HG03025 (cell line): Measurements from ENCODE around the gene TAL2.
"Not testable (repeated sequence)": the region's sequence is repeated elsewhere in the genome, so short reads cannot be mapped to it uniquely, and the experiment has no call there.

Source experiments
- ATAC-seq: cut with Tn5 transposase; IDR thresholded peaks from one replicate; pipeline ENCODE4 v1.9.1; 2021; ENCODE audit warnings: mild to moderate bottlenecking, moderate library complexity; ENCODE audit not compliant: unreplicated experiment, low FRiP score

Gene TAL2

DNA sequence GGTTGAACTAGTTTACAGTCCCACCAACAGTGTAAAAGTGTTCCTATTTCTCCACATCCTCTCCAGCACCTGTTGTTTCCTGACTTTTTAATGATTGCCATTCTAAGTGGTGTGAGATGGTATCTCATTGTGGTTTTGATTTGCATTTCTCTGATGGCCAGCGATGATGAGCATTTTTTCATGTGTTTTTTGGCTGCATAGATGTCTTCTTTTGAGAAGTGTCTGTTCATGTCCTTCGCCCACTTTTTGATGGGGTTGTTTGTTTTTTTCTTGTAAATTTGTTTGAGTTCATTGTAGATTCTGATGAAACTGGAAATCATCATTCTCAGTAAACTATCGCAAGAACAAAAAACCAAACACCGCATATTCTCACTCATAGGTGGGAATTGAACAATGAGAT, 41.4 kb downstream of the TAL2 start:
- not testable (repeated sequence) for ATAC-seq

DNA sequence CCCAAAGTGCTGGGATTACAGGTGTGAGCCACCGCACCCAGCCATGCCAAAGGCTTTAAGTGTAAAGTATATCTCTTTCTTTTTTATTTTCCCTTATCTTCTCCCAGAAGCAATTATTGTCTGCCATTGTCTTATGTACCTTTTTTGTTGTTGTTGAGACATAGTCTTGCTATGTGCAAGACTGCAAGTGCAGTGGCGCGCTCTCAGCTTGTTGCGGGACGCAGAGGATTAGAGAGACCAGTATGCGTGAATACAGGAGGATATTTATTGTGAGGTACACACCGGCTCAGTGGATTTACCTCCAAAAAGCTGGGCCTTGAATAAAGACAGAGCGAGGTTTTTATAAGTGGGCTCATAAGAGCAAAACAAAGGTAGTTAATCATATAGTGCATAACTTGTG, 43.9 kb downstream of the TAL2 start:
- ATAC-seq, result no peak

DNA sequence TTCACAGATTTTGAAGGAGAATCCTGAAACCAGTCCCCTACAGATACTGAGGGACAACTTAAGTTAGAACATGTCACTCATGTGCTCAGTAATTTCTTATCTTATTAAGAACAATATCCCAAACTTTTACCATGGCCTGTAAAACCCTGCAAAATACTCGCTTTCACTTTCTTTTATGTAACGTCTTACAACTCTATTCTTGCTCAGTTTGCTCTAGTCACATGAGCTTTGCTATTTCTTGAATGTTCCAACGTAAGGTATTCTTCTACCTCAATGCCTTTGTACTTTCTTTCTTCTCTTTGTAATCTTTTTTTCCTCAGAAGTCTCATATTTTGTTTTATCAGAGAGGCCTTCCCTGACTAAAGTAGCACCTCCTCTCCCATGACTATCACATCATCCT, 46.1 kb downstream of the TAL2 start:
- ATAC-seq, result no peak

DNA sequence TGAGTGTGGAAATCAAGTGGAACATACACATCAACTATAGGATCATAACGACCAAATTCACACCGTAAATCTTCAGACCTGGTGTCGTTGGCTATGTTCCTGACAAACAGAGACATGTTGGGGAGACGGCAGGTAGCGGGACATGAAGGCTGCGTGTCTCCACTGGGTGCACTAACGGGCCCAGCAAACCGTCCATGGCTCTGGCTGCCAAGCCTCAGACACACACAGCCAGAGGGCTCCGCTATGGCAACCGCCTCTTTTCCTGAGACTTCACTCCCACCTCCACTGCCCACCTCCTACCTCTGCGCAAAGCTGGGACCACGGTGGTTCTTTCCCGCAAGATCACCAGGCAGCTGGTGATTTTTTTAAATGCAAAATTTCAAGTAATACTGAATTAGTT, 48.4 kb downstream of the TAL2 start:
- no peak for ATAC-seq

DNA sequence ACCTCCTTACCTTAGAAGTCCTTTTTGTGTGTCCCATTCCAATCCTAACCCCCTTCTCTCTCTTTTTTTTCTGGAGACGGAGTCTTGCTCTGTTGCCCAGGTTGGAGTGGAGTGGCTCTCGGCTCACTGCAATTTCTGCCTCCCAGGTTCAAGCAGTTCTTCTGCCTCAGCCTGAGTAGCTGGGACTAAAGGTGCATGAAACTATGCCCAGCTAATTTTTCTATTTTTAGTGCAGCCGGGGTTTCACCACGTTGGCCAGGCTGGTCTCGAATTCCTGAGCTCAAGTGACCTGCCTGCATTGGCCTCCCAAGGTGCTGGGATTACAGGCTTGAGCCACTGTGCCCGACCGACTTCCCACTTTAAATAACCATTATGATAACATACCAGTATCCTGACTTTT, 49.6 kb downstream of the TAL2 start:
- ATAC-seq, result no peak

DNA sequence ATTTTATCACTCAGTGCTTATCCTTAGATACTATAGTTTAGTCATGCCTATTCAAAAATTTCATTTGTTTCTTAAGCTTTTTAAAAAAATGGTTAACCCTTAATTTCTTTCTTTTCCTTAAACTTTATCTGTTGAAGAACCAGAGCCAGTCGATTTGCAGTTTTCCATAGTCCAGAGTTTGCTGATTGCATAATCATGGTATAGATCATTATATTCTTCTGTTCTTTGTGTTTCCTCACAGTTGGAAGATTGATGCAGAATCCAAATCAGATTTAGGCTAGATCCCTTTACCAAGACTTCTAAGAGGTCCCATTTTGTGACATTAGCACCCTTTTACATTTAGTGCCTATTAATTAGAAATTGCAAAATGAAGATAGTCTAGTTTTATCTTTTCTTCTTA, 50.0 kb downstream of the TAL2 start:
- ATAC-seq, result no peak
